ENCODE results near the gene BMP5.

DNA sequence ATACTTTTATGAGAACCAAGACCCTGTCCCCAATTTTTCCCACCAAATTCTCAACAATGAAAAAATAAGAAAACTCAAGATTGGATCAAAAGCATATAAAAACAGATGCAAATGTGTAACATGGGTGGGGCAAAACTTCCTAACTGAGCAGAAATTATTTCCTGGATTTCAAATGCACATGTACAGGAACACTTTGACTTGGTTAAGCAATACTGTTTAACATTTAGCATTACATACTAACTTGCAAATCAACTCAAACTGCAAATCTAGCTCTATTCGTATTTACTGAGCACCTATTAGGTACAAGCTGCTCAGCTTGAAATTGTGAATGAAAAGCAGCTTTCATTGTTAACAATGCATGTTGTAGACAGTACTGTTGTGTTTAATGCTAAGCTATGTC lies 40.2 kb downstream of the BMP5 start:
- no peak for TF ChIP-seq CTCF (IDR thresholded peaks at IDR 0.05)
- TF ChIP-seq, protein P1, sequence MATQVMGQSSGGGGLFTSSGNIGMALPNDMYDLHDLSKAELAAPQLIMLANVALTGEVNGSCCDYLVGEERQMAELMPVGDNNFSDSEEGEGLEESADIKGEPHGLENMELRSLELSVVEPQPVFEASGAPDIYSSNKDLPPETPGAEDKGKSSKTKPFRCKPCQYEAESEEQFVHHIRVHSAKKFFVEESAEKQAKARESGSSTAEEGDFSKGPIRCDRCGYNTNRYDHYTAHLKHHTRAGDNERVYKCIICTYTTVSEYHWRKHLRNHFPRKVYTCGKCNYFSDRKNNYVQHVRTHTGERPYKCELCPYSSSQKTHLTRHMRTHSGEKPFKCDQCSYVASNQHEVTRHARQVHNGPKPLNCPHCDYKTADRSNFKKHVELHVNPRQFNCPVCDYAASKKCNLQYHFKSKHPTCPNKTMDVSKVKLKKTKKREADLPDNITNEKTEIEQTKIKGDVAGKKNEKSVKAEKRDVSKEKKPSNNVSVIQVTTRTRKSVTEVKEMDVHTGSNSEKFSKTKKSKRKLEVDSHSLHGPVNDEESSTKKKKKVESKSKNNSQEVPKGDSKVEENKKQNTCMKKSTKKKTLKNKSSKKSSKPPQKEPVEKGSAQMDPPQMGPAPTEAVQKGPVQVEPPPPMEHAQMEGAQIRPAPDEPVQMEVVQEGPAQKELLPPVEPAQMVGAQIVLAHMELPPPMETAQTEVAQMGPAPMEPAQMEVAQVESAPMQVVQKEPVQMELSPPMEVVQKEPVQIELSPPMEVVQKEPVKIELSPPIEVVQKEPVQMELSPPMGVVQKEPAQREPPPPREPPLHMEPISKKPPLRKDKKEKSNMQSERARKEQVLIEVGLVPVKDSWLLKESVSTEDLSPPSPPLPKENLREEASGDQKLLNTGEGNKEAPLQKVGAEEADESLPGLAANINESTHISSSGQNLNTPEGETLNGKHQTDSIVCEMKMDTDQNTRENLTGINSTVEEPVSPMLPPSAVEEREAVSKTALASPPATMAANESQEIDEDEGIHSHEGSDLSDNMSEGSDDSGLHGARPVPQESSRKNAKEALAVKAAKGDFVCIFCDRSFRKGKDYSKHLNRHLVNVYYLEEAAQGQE (IDR thresholded peaks at IDR 0.05; ENCODE audit: insufficient read depth in 1 of 2, low read depth in 2 of 2, low read length in 1 of 2): no peak
- no peak for TF ChIP-seq TCF7L2 (IDR thresholded peaks at IDR 0.05; ENCODE audit: low read depth, low read length)
- no peak for TF ChIP-seq POLR2AphosphoS5 (IDR thresholded peaks at IDR 0.05; ENCODE audit: low read depth, low read length)
